Stomach (tissue), 4 donors: Measurements from ENCODE around the gene C12orf76.

Experiments
- CTCF ChIP-seq, 7 experiments: fragments of 450-650 bp in 4 of 7; fragments of 200-600 bp in 3 of 7; sonication (generic) in 3 of 7; IDR thresholded peaks; one replicate each; pipeline ENCODE4 v1.5.1; 2016 to 2019; ENCODE audit warnings: antibody characterized with exemption in 7 of 7, control low read depth in 2 of 7, mild to moderate bottlenecking in 1 of 7
- EP300 ChIP-seq: sonication (generic); formaldehyde crosslinking; IDR thresholded peaks from one replicate; pipeline ENCODE4 v1.6.1; 2017; ENCODE audit warnings: antibody characterized with exemption
- POLR2AphosphoS5 ChIP-seq, 3 donors: sonication (generic); formaldehyde crosslinking; IDR thresholded peaks; one replicate each; pipeline ENCODE4 v1.6.1; 2016; ENCODE audit warnings: antibody characterized with exemption in 3 of 3

GRCh38 chr12:110046451-110047187 lies 1.7 kb downstream of the C12orf76 start:
- TF ChIP-seq CTCF (IDR thresholded peaks at IDR 0.05) (no peak), EP300 (no peak), POLR2AphosphoS5 (IDR thresholded peaks at IDR 0.05) (no peak)
